HEK293 (cell line): ENCODE measurements around the gene DCAKD.

Experiments
- CTCF ChIA-PET: fragments of 350-600 bp; formaldehyde crosslinking; extraction: SDS; loops from one replicate; lab custom pipeline; 2021; ENCODE audit warnings: antibody characterized with exemption; lab: Yijun Ruan, JAX
- POLR2A ChIA-PET: fragments of 300-600 bp; formaldehyde crosslinking; extraction: SDS; loops from one replicate; lab custom pipeline; 2020; ENCODE audit warnings: antibody characterized with exemption, inconsistent platforms; lab: Yijun Ruan, JAX
- H3K27ac ChIP-seq: fragments of 200-500 bp; sonication (Bioruptor generic); 2 replicates; pipeline ENCODE4 v1.5.1; 2014; ENCODE audit warnings: low read depth, low read length, control low read depth, inconsistent platforms; ENCODE audit errors: extremely low read depth
- H3K36me3 ChIP-seq, 2 experiments: fragments of 200-500 bp in 1 of 2; sonication (Bioruptor generic) in 1 of 2; 1 replicate in 1 of 2; 2 replicates in 1 of 2; pipeline ENCODE4 v1.5.1; 2014 to 2017; ENCODE audit warnings: inconsistent platforms in 2 of 2, low read length in 2 of 2; ENCODE audit not compliant: control insufficient read depth in 2 of 2, insufficient read depth in 1 of 2
- H3K4me1 ChIP-seq: fragments of 200-500 bp; sonication (Bioruptor generic); 2 replicates; pipeline ENCODE4 v1.5.1; 2014; ENCODE audit warnings: mild to moderate bottlenecking, low read length, inconsistent platforms; ENCODE audit not compliant: control insufficient read depth, insufficient read depth
- H3K4me3 ChIP-seq: 2 replicates; pipeline ENCODE4 v1.5.1; 2011; ENCODE audit warnings: low read depth, mild to moderate bottlenecking, control low read depth, low read length, moderate library complexity
- H3K9me3 ChIP-seq: fragments of 200-500 bp; sonication (Bioruptor generic); 2 replicates; pipeline ENCODE4 v1.5.1; 2014; ENCODE audit warnings: low read depth, low read length, inconsistent platforms; ENCODE audit not compliant: control insufficient read depth, insufficient read depth
- GLIS1 ChIP-seq: fragments of 450-650 bp; formaldehyde crosslinking; IDR thresholded peaks from 2 replicates; pipeline ENCODE4 v1.5.1; 2016; ENCODE audit warnings: missing biosample characterization, missing genetic modification characterization
- IKZF3 ChIP-seq: fragments of 450-650 bp; IDR thresholded peaks from 2 replicates; pipeline ENCODE4 v1.5.0; 2018; ENCODE audit warnings: missing biosample characterization, mild to moderate bottlenecking, missing genetic modification characterization, moderate library complexity
- MZF1 ChIP-seq: fragments of 450-650 bp; formaldehyde crosslinking; IDR thresholded peaks from 2 replicates; pipeline ENCODE4 v1.5.1; 2017; ENCODE audit warnings: missing biosample characterization, missing genetic modification characterization, borderline replicate concordance
- SALL2 ChIP-seq: fragments of 450-650 bp; formaldehyde crosslinking; IDR thresholded peaks from 2 replicates; pipeline ENCODE4 v1.5.0; 2017; ENCODE audit warnings: missing biosample characterization, mild to moderate bottlenecking, missing genetic modification characterization, borderline replicate concordance
- SCRT1 ChIP-seq: fragments of 450-650 bp; formaldehyde crosslinking; IDR thresholded peaks from 2 replicates; pipeline ENCODE4 v1.5.1; 2016; ENCODE audit warnings: missing biosample characterization, missing genetic modification characterization, borderline replicate concordance
- ZBTB8A ChIP-seq: fragments of 450-650 bp; formaldehyde crosslinking; IDR thresholded peaks from 2 replicates; pipeline ENCODE4 v1.5.1; 2016; ENCODE audit warnings: missing biosample characterization, missing genetic modification characterization
- ZNF10 ChIP-seq: fragments of 450-650 bp; formaldehyde crosslinking; IDR thresholded peaks from 2 replicates; pipeline ENCODE4 v1.5.1; 2017; ENCODE audit warnings: missing biosample characterization, missing genetic modification characterization
- ZNF146 ChIP-seq: fragments of 450-650 bp; formaldehyde crosslinking; IDR thresholded peaks from 2 replicates; pipeline ENCODE4 v1.5.1; 2016; ENCODE audit warnings: missing biosample characterization, missing genetic modification characterization
- ZNF148 ChIP-seq: fragments of 450-650 bp; formaldehyde crosslinking; IDR thresholded peaks from 2 replicates; pipeline ENCODE4 v1.5.0; 2017; ENCODE audit warnings: missing biosample characterization, missing genetic modification characterization, borderline replicate concordance
- ZNF16 ChIP-seq: fragments of 450-650 bp; formaldehyde crosslinking; IDR thresholded peaks from 2 replicates; pipeline ENCODE4 v1.5.1; 2016; ENCODE audit warnings: low read depth, missing biosample characterization, missing genetic modification characterization
- ZNF19 ChIP-seq: fragments of 450-650 bp; formaldehyde crosslinking; IDR thresholded peaks from 2 replicates; pipeline ENCODE4; 2016; ENCODE audit warnings: missing biosample characterization, missing genetic modification characterization, low read depth
- ZNF266 ChIP-seq: fragments of 450-650 bp; formaldehyde crosslinking; IDR thresholded peaks from 2 replicates; pipeline ENCODE4 v1.5.1; 2016; ENCODE audit warnings: missing biosample characterization, missing genetic modification characterization, low read depth
- ZNF37A ChIP-seq: fragments of 450-650 bp; IDR thresholded peaks from 2 replicates; pipeline ENCODE4 v1.5.1; 2018; ENCODE audit warnings: missing biosample characterization, missing genetic modification characterization
- ZNF544 ChIP-seq: fragments of 450-650 bp; formaldehyde crosslinking; IDR thresholded peaks from 2 replicates; pipeline ENCODE4 v1.5.0; 2017; ENCODE audit warnings: missing biosample characterization, missing genetic modification characterization
- ZNF548 ChIP-seq: fragments of 450-650 bp; formaldehyde crosslinking; IDR thresholded peaks from 2 replicates; pipeline ENCODE4 v1.5.1; 2016; ENCODE audit warnings: missing biosample characterization, missing genetic modification characterization
- ZNF549 ChIP-seq: fragments of 450-650 bp; IDR thresholded peaks from 2 replicates; pipeline ENCODE4 v1.5.1; 2018; ENCODE audit warnings: missing biosample characterization, missing genetic modification characterization, mild to moderate bottlenecking, inconsistent platforms, moderate library complexity
- ZNF561 ChIP-seq: fragments of 450-650 bp; IDR thresholded peaks from 2 replicates; pipeline ENCODE4 v1.5.1; 2018; ENCODE audit warnings: missing biosample characterization, missing genetic modification characterization, borderline replicate concordance
- ZNF571 ChIP-seq: fragments of 450-650 bp; formaldehyde crosslinking; IDR thresholded peaks from 2 replicates; pipeline ENCODE4 v1.5.0; 2017; ENCODE audit warnings: missing biosample characterization, missing genetic modification characterization
- ZNF610 ChIP-seq: fragments of 450-650 bp; formaldehyde crosslinking; IDR thresholded peaks from 2 replicates; pipeline ENCODE4 v1.5.1; 2016; ENCODE audit warnings: missing biosample characterization, missing genetic modification characterization, borderline replicate concordance
- ZNF707 ChIP-seq: fragments of 450-650 bp; formaldehyde crosslinking; IDR thresholded peaks from 2 replicates; pipeline ENCODE4 v1.5.1; 2016; ENCODE audit warnings: missing biosample characterization, missing genetic modification characterization
- ZNF776 ChIP-seq: fragments of 450-650 bp; formaldehyde crosslinking; IDR thresholded peaks from 2 replicates; pipeline ENCODE4 v1.5.0; 2017; ENCODE audit warnings: missing biosample characterization, missing genetic modification characterization, borderline replicate concordance
- ZNF777 ChIP-seq: fragments of 450-650 bp; formaldehyde crosslinking; IDR thresholded peaks from 2 replicates; pipeline ENCODE4 v1.5.1; 2017; ENCODE audit warnings: missing biosample characterization, missing genetic modification characterization, borderline replicate concordance
- TF ChIP-seq, protein P1 (sequence below): fragments of 450-650 bp; formaldehyde crosslinking; IDR thresholded peaks from 2 replicates; pipeline ENCODE4 v1.5.1; 2016; ENCODE audit warnings: missing biosample characterization, missing genetic modification characterization
- TF ChIP-seq, protein P2 (sequence below): fragments of 450-650 bp; formaldehyde crosslinking; IDR thresholded peaks from 2 replicates; pipeline ENCODE4 v1.5.1; 2016; ENCODE audit warnings: missing biosample characterization, missing genetic modification characterization

Gene DCAKD

DNA sequence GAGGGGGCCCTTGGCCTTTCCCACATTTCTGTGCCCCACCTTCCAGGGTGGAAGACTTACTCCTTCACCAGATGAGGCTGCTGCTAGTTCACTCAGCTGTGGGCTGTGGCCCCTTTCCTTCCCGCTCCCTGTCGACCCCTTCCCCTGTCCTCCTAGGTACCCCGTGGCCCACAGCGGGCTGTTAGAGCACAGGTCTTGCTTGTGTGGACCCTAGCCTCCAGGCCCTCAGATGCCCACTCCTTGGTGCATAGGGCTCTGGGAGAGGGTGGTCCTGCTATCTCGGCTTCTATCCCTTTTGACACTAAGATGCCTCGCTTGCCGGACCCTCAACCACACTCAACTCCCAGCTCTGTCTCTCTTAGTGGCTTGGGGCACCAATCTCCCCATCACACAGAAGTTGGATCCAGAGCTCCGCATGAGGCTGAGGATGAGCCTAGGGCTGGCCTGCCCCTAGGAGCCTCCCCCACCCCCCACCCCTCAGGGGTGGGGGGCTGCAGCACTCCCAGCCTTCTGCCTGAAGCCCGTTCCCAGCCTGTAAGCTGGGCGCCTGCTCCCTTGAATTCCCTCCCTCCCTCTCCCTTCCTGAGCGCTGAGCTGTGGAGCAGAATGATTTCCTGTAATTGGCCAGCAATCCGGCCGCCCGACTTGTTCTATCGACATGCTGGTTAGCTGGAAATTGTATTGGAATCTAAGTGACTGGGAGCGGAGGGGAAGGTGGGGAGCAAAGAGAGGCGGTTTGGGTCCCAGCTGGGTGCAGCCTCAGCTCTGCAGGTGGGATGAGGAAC is 30.9 kb downstream of the DCAKD start:
- ChIA-PET POLR2A (interaction anchor here (0.6 to 2.0 kb wide), 5 partner anchors 30 to 122 kb away, joined by 3 to 7 read pairs (median 3); partner anchors contain the start of genes EFTUD2 and NMT1), CTCF (interaction anchor here (0.5 to 8.7 kb wide), 33 partner anchors 8 to 1006 kb away, joined by 3 to 296 read pairs (median 8); partner anchors contain the start of genes ACBD4 and EFTUD2)
- TF ChIP-seq SALL2 (tag by site-specific recombination) (no peak), ZNF544 (tag by site-specific recombination) (no peak), ZNF10 (tag by site-specific recombination) (peak; percentile 80)
- TF ChIP-seq, protein P1, sequence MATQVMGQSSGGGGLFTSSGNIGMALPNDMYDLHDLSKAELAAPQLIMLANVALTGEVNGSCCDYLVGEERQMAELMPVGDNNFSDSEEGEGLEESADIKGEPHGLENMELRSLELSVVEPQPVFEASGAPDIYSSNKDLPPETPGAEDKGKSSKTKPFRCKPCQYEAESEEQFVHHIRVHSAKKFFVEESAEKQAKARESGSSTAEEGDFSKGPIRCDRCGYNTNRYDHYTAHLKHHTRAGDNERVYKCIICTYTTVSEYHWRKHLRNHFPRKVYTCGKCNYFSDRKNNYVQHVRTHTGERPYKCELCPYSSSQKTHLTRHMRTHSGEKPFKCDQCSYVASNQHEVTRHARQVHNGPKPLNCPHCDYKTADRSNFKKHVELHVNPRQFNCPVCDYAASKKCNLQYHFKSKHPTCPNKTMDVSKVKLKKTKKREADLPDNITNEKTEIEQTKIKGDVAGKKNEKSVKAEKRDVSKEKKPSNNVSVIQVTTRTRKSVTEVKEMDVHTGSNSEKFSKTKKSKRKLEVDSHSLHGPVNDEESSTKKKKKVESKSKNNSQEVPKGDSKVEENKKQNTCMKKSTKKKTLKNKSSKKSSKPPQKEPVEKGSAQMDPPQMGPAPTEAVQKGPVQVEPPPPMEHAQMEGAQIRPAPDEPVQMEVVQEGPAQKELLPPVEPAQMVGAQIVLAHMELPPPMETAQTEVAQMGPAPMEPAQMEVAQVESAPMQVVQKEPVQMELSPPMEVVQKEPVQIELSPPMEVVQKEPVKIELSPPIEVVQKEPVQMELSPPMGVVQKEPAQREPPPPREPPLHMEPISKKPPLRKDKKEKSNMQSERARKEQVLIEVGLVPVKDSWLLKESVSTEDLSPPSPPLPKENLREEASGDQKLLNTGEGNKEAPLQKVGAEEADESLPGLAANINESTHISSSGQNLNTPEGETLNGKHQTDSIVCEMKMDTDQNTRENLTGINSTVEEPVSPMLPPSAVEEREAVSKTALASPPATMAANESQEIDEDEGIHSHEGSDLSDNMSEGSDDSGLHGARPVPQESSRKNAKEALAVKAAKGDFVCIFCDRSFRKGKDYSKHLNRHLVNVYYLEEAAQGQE (tag by site-specific recombination) = no peak
- H3K36me3 ChIP-seq = peaks cover 0 to 29% of the 10 kb centered on the region in 2 experiments; a peak in 1 of 3 replicates
- no peak overlapping the region for H3K4me3 ChIP-seq
- H3K27ac ChIP-seq = no peak overlapping the region
- H3K9me3 ChIP-seq = no peaks in the 10 kb centered on the region
- peaks cover 3% of the 10 kb centered on the region; the same call in 1 of the 2 replicates for H3K4me1 ChIP-seq

DNA sequence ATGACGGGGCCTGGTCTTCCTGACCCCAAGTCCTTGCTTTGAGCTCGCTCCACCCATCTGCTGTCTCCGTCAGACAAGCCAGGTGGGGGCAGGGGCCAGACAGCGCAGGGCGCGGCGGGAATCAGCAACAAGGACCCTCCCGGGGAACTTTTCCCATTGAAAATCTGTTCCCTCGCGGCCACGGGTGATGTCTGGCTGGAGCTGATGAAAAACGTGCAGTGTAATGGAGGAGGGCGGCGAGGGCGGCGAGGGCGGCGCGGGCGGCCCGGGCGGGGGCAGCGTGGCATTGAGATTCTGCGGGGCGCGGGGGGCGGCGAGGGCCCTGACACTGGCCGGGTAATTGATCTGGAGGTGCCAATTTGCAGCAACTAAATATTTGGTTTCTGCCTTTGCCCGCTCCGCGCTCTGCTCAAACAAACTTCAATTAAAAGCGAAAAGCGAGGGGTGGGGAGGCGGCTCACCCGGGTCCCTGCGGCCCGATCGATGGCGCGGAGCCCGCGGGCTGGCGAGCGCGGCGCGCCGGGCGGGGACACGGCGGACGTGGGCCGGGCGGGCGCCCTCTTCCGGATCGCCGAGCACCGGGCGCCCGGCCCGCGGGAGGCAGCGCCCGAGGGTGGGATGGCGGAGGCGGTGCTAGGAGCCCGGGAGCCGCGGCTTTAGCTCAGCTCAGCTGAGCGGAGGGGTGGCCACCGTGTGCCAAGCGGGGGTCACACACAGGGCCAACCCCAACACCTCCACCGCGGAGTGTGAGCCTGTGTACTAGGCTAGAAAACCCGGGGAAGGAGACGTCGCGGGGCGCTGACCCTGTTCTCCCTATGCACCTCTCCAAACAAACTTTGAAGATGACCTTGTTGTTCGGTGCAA is 32.4 kb downstream of the DCAKD start:
- peak overlapping the region; percentile 27; the same call in 1 of the 2 replicates for H3K27ac ChIP-seq
- peaks cover 0 to 16% of the 10 kb centered on the region in 2 experiments; a peak in 1 of 3 replicates for H3K36me3 ChIP-seq
- ChIA-PET CTCF (interaction anchor here (0.6 to 8.7 kb wide), 25 partner anchors 10 to 338 kb away, joined by 3 to 296 read pairs (median 5); no protein-coding TSS in a partner anchor), POLR2A (interaction anchor here (0.5 to 2.0 kb wide), 3 partner anchors 28 to 156 kb away, joined by 3 to 7 read pairs (median 6); no protein-coding TSS in a partner anchor)
- peak overlapping the region; percentile 34 for H3K4me3 ChIP-seq
- H3K4me1 ChIP-seq = peaks cover 3% of the 10 kb centered on the region; the same call in 1 of the 2 replicates
- no peaks in the 10 kb centered on the region for H3K9me3 ChIP-seq
- TF ChIP-seq, protein P2, sequence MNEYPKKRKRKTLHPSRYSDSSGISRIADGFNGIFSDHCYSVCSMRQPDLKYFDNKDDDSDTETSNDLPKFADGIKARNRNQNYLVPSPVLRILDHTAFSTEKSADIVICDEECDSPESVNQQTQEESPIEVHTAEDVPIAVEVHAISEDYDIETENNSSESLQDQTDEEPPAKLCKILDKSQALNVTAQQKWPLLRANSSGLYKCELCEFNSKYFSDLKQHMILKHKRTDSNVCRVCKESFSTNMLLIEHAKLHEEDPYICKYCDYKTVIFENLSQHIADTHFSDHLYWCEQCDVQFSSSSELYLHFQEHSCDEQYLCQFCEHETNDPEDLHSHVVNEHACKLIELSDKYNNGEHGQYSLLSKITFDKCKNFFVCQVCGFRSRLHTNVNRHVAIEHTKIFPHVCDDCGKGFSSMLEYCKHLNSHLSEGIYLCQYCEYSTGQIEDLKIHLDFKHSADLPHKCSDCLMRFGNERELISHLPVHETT (tag by site-specific recombination) = no peak
- TF ChIP-seq ZNF146 = no peak
- peak; percentile 88 for TF ChIP-seq ZBTB8A (tag by site-specific recombination)
- no peak for TF ChIP-seq ZNF707 (tag by site-specific recombination)
- 0 out of 2 replicates have a peak, but pooled peaks have one; percentile 56 for TF ChIP-seq ZNF561
- TF ChIP-seq MZF1 (tag by site-specific recombination) = no peak
- TF ChIP-seq ZNF19 (tag by site-specific recombination) = no peak
- TF ChIP-seq ZNF148 (tag by site-specific recombination) = no peak
- TF ChIP-seq ZNF37A = no peak
- TF ChIP-seq ZNF571 (tag by site-specific recombination) = no peak
- no peak for TF ChIP-seq ZNF549 (tag by site-specific recombination)
- TF ChIP-seq ZNF776 (tag by site-specific recombination) = no peak
- TF ChIP-seq ZNF16 (tag by site-specific recombination) = no peak
- TF ChIP-seq SCRT1 (tag by site-specific recombination) = no peak
- TF ChIP-seq ZNF266 (tag by site-specific recombination) = no peak
- peak; percentile 50; the same call in 1 of the 2 replicates for TF ChIP-seq GLIS1 (tag by site-specific recombination)
- peak; percentile 41; the same call in 1 of the 2 replicates for TF ChIP-seq IKZF3 (tag by site-specific recombination)
- no peak; the same call in 1 of the 2 replicates for TF ChIP-seq ZNF777 (tag by site-specific recombination)
- no peak for TF ChIP-seq ZNF610 (tag by site-specific recombination)
- TF ChIP-seq ZNF548 = no peak
